IPS DF 19.7 (cell line): ENCODE measurements around the gene FHIT.

Experiments used
- DNase-seq: peaks from one replicate; pipeline ENCODE4 v3.0.0-alpha.2; 2013; ENCODE audit warnings: low read depth, low spot score

FHIT gene

DNA sequence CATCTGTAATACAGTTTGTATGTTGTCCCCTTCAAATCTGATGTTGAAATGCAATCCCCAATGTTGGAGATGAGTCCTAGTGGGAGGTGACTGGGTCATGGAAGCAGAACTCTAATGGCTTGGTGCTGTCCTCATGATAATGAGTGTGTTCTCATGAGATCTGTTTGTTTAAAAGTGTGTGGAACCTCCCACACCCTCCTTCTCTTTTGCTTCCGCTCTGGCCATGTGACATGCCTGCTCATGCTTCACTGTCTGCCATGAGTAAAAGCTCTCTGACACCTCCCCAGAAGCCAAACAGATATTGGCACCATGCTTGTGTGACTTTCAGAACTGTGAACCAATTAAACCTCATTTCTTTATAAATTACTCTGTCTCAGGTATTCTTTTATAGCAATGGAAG, 1407.4 kb downstream of the FHIT start:
- DNase-seq, result no peak

DNA sequence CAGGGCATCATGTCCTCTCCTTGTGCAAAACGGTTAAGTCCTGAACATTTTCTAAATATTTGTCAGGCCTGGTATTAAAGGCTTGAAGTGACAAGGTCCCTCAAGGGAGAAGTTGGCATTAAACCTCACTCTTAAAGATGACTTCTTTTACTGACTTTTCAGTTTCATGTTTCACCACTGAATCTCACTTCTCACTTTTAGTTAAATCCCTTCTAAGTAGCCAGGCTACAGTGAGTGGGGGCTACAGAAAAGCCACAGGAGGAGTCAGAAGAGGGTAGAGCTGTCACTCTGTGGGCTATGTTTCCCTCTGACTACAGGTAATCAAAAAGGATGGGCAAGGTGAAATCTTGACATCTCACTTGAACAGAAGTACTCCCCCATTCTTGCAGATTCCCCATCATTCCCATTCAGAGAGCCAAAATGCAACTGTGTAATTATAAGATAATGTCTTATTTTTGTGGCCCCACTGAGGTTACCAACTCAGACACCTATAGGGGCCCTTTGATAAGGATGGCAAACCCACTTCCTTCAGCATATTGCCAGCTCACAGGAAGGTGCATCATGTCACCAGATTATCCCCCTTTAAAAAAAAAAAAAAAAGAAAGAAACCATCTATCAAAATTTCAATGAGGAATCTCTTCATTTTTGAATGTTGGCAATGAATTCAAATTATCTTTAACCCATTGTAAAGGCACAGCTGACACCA, 1411.3 kb downstream of the FHIT start:
- no peak for DNase-seq

DNA sequence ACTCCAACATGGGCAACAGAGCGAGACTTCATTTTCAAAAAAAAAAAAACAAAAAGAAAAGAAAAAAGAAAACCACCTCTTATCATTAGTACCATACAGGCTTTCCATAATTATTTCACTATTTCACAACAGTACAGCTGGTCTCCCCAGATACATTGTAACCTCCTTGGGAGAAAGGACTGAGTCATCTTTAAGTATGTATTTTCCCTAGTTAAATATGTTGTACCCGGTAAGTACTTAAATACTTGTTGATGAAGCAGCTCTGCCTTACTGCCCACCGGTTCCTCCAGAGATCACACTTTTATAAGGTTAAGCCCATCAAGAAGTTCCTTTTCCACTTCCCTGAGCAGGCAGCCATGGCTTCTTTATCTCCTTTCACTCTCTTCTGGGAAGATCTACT, 1412.0 kb downstream of the FHIT start:
- no peak for DNase-seq

- DNase-seq, result no peak
Observed at GRCh38 chr3:59836531-59836930, 1414.7 kb downstream of the FHIT start.

DNA sequence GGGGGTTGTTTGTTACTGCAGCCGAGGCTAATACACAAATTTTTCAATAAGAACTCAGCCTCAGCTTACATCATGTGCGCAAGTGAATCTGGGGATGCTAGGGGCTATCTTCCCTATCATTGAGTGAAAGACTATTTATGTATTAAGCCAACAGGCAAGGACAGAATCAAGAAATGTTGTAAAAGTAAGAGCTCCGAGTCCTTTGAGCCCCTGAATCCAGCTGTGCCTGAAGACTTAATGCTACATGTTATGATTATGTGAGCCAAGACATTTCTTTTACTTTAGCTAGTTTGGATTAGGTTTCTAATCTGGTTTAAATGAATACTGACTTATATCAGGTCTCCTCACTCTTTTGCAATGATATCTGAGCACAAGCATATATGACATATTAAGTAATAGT, 1418.5 kb downstream of the FHIT start:
- DNase-seq, result no peak

DNA sequence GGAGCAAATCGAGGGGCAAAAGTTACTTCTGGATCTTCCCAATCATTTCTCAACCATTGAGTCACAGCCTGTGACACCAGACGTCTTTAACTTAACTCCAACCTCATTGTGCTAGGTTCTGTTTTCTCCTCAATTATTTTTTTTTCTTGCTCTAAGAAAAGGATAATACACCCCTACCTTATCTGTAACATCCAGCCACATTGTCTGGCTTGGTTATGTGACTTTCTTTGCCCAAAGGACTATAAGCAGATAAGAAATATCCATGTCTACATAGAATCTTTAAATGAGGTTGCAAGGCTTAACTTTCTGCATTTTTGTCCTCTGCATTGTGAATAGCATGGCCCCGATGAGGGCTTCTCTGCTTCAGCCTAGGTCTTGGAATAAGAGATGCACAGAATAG, 1419.0 kb downstream of the FHIT start:
- no peak for DNase-seq

- DNase-seq, result no peak
Observed at GRCh38 chr3:59831394-59831793, 1419.9 kb downstream of the FHIT start.

DNA sequence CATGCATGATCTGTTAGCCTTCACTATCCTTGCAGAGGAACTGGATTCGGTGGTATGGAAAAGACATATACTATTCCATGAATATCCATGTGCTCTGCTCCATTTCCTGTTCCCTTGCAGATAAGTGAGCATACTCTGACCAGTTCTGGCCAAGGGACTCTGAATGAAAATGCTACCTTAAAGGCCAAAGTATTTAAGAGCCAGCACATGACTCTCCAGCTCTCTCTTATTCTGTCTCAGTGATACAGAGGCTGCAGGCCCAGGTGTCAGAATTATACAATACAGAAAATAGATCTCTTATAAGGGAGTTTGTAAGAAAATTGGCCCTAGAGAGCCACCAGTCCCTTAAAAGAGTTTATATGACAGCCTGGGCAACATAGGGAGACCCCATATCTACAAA, 1421.7 kb downstream of the FHIT start:
- DNase-seq, result no peak

- no peak for DNase-seq
Observed at GRCh38 chr3:59824876-59825275, 1426.4 kb downstream of the FHIT start.

- DNase-seq, result no peak
Observed at GRCh38 chr3:59821274-59821673, 1430.0 kb downstream of the FHIT start.

GRCh38 chr3:59820352-59820934, 1430.8 kb downstream of the FHIT start:
- no peak for DNase-seq

- no peak for DNase-seq
Observed at GRCh38 chr3:59818919-59819300, 1432.3 kb downstream of the FHIT start.

DNA sequence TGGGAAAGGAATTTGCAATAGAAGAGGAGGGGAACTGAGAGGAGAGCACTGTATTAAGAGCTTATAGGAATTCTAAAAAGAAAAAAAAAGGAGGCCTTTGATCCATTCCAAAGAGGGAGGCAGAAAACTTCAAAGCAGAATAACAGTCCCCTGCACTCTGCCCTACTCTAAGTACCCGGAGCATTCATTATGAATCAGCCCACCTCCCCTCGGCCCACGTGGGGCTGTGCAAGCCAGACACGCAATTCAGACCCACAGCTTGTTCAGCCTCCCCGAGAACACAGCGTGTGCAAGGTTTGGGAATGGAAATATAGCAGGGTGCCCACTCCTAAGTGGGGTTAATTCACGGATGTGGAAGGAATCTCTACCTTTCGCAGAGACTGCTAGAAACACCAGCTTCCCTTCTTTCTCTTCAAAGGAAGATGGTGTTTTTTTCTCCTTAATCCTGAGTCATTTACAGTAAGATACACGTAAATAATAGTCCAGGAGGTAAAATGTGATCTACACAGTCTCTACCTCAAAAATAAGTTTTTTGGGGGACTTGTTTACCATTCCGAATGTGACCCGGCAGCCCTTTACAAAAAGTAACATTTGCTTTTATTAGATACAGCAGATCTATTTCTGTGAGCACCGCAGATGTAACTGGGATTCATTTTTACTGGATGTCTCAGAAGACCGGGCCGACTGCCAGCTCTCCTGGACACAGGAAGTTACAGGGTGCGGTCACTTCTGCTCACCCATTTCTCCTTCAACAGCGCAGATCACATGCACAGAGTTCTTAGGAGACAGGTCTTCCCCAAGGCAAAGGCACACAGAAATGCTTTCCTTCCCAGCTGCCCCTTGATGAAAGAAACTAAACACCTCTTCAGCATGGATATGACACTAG, 1433.0 kb downstream of the FHIT start:
- DNase-seq, result no peak

DNA sequence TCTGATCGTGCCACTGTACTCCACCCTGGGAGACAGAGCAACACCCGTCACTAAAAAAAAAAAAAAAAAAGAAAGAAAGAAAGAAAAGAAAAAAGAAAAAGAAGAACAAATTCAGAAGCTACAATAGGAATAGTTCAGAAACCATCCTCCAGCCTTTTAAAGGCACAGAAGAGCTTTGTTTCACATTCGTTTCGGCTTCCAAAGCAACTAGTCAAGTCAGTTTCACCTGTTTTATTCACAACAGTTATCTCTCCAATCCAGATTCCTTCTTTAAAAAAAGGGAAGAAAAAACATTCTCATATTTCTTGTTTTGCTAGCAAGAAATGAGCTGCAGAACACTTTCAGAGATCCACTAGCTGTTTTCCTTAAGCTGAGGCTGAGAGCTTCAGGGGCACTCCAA, 1433.7 kb downstream of the FHIT start:
- no peak for DNase-seq

- no peak for DNase-seq
Observed at GRCh38 chr3:59816312-59816711, 1434.9 kb downstream of the FHIT start.

DNA sequence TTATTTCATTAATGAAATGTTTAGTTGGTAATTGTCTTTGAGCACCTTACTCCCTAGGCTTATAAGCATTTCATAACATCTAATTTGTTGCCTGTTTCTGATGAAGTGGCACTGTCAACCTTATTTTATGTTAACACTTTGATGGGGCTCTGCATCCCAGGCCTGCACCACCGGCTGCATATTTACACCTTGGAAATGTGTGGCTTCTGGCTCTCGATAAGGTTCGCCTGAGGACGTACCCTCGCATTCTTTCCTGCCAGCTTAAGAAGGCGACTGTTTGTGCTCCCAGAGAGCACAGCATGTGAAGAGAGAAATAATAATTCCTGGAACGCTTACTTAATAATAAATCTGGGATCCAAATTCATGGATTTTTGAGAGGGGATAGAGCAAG, 1438.1 kb downstream of the FHIT start:
- no peak for DNase-seq

DNA sequence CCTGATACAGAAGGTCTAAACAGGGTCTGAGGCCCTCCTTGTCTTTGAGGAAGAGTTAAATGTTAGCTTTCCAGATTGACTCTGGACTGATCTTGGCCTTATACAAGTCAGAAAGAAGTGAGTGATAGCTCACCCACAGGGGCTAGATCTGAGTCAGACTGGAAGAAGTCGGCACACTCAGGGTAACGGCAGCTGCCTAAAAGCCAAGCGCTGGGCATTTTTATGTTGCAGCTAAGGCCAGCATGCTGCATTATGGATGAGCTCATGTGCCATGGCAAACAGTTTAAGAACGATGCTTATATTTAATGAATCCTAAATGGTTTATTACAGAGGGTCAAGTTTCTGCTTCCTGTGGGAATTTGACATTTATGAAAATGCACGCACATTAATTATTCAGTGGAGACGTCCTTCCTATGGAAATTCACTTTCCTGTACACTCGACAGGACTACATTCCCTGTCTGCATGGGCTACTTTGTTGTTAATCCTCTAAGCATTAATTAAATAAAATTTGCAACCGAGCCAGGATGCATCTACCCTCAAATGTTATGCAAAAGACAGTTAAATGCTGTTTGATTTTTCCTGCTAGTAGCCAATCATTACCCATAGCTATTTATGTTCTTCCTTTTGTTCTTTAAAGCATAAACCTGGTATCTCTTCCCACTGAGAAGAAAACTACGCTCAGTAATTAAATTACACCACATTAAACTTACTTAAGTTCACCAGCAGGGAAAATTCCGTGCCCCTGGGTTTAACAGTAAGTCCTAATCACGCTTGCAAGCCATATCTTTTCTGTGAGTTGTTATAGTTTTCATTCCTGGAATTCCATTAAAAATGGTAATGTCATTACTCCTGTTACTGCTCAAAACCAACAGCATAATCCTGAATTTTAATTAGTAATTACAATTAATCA, 1438.8 kb downstream of the FHIT start:
- no peak for DNase-seq

- no peak for DNase-seq
Observed at GRCh38 chr3:59811160-59811559, 1440.1 kb downstream of the FHIT start.

- no peak for DNase-seq
Observed at GRCh38 chr3:59810606-59811005, 1440.6 kb downstream of the FHIT start.

GRCh38 chr3:59809710-59810444, 1441.4 kb downstream of the FHIT start:
- DNase-seq, result no peak

GRCh38 chr3:59809016-59809415, 1442.2 kb downstream of the FHIT start:
- no peak for DNase-seq
